Measurements from ENCODE around the gene LRRC36. TPM values are rescaled to one million over a fixed set of nuclear protein-coding genes. Genes with fewer than 3 reads are reported as not detected.
A peak's percentile ranks its signal among the peaks of the same experiment; 100 is the strongest.

Gene LRRC36
- total RNA-seq, 3 donors from 2014 or later (not counting 1 experiment from before 2014, with no cell fraction given): not detected

DNA sequence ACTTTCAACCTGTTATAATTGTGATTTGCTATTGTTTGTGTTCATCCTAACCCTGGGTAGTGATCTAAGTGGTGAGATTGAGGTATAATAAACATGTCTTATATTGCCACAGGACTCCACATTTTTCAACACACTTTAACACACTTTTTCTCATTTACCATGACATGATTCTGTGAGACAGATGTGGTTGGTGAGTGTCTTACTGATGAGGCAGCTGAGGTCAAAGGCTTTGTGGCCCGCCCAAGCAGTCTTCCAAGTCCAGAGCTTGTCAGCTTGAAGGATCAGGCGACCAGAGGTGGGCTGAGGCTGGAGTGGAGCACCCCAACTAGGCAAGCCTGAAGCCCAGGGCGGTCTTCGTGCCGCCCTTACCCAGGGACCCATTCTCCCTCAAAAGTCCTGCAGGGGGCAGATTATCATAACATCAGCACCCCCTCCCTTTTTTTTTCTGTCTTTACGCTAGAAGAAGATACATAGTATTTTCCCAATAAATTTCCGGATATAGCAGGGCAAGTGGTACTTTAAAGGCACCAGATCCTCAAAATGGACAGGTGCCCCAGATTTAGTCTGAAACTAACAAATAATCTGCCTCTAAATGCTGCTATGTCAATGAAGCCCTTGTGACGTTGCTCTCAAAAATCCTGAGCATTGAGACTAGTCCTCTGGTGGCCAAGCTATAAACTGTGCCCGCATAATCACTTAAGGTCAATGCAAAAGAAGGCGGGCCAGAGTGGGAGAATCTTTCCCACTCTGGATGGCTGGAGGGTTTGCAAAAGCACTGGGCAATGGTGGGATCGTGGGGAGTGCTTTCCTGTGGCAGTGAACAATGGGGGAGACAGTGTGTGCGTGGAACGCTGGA is 21.2 kb upstream of the LRRC36 start:
- Histone ChIP-seq H3K27me3 (ENCODE audit: control insufficient read depth, insufficient read depth, low read length) (no peaks in the 10 kb centered on the region), H3K4me1 (ENCODE audit: control insufficient read depth, insufficient read depth, low read length) (no peaks in the 10 kb centered on the region), H3K9me3 (ENCODE audit: control insufficient read depth, insufficient read depth, low read length) (no peaks in the 10 kb centered on the region), H3K27ac (ENCODE audit: low read length) (no peak overlapping the region), H3K4me3 (ENCODE audit: low read length) (no peak overlapping the region), H3K36me3 (ENCODE audit: control insufficient read depth, insufficient read depth, low read length) (no peaks in the 10 kb centered on the region)
- H3K9me3 Mint-ChIP-seq: no peaks in the 10 kb centered on the region
- H3K27me3 Mint-ChIP-seq (ENCODE audit: low read depth in 2 of 2): no peaks in the 10 kb centered on the region
- H3K4me1 Mint-ChIP-seq: no peaks in the 10 kb centered on the region
- intact Hi-C loops (cut with micrococcal nuclease): no loop called here
- no peak for DNase-seq
- no peak overlapping the region for H3K27ac Mint-ChIP-seq
- no peaks in the 10 kb centered on the region for H3K36me3 Mint-ChIP-seq
- WGBS (ENCODE audit: insufficient coverage): 87% methylated on average over 13 of the region's 13 CpGs
- TF ChIP-seq, protein P1, sequence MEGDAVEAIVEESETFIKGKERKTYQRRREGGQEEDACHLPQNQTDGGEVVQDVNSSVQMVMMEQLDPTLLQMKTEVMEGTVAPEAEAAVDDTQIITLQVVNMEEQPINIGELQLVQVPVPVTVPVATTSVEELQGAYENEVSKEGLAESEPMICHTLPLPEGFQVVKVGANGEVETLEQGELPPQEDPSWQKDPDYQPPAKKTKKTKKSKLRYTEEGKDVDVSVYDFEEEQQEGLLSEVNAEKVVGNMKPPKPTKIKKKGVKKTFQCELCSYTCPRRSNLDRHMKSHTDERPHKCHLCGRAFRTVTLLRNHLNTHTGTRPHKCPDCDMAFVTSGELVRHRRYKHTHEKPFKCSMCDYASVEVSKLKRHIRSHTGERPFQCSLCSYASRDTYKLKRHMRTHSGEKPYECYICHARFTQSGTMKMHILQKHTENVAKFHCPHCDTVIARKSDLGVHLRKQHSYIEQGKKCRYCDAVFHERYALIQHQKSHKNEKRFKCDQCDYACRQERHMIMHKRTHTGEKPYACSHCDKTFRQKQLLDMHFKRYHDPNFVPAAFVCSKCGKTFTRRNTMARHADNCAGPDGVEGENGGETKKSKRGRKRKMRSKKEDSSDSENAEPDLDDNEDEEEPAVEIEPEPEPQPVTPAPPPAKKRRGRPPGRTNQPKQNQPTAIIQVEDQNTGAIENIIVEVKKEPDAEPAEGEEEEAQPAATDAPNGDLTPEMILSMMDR (IDR thresholded peaks at IDR 0.05): no peak
- ATAC-seq: no peak
- no peak overlapping the region for H3K4me3 Mint-ChIP-seq

DNA sequence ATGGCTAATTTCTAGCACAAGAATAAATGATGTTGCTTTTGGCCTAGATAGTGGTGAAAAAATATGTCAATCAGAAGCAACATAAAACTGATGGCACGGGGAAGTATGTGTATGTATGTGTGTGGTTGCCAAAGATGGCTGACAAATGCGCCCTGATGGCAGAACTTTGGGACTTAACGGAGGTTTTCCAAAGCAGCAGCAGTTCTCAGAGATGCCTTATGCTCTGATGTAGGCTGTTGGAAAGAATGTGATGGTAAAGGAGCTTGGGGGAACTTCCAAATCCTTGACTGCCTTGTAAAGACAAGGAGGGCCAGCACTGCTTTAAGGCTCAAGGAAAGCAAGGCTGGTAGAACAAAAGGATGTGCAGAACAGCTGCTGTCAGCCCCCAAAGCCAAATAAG is 16.1 kb upstream of the LRRC36 start:
- no peaks in the 10 kb centered on the region for H3K27me3 Mint-ChIP-seq (ENCODE audit: low read depth in 2 of 2)
- WGBS (ENCODE audit: insufficient coverage): 96% methylated on average over 3 of the region's 3 CpGs
- H3K9me3 Mint-ChIP-seq: no peaks in the 10 kb centered on the region
- no peaks in the 10 kb centered on the region for H3K9me3 ChIP-seq (ENCODE audit: control insufficient read depth, insufficient read depth, low read length)
- H3K4me3 Mint-ChIP-seq: no peak overlapping the region
- DNase-seq (no peak), ATAC-seq (no peak)
- no peaks in the 10 kb centered on the region for H3K36me3 ChIP-seq (ENCODE audit: control insufficient read depth, insufficient read depth, low read length)
- no peaks in the 10 kb centered on the region for H3K27me3 ChIP-seq (ENCODE audit: control insufficient read depth, insufficient read depth, low read length)
- H3K27ac Mint-ChIP-seq: no peak overlapping the region
- H3K4me3 ChIP-seq (ENCODE audit: low read length): no peak overlapping the region
- intact Hi-C loops (cut with micrococcal nuclease): no loop called here
- H3K27ac ChIP-seq (ENCODE audit: low read length): no peak overlapping the region
- no peaks in the 10 kb centered on the region for H3K4me1 ChIP-seq (ENCODE audit: control insufficient read depth, insufficient read depth, low read length)
- no peaks in the 10 kb centered on the region for H3K36me3 Mint-ChIP-seq
- TF ChIP-seq, protein P1 (IDR thresholded peaks at IDR 0.05): no peak
- H3K4me1 Mint-ChIP-seq: no peaks in the 10 kb centered on the region

DNA sequence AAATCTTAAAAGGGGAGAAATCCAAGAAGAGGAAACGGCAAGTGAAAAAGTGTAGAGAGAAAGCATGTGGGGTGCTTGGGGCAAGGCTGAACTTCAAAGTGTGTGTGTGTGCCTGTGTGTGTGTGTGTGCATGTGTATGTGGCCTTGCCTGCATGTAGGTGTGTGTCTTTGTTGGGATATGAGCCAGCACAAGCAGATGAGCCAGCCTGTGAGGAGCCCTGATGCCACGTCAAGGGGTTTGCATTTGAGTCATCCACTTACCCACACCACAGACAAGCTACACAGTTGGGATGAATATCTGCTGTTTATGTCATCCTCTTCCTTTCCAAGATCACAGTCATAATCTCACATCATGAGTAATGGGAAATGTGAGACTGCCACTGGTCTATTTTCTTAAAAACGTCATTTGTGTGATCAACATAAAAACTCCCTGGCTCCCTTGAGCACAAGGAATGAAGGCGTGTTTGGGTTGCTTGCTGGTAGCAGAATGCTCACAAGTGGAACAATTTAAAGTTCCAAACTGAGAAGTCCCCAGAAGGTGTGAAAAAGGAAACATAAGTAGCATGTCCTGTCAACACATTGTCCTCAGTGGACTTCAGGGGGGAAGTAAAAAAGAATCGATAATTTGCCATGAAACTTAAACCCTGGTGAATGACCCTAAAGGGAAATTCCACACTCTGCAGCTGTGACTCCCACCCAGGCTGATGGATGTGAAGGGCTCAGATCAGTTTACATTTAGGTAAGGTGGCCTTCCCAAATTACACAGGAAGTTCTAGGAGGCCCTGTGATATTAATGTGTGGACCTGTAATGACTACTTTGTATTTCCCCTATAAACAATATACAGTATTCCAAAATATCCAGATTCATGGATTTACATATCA is 14.8 kb upstream of the LRRC36 start:
- Mint-ChIP-seq H3K4me3 (no peak overlapping the region), H3K36me3 (no peaks in the 10 kb centered on the region), H3K27me3 (ENCODE audit: low read depth in 2 of 2) (no peaks in the 10 kb centered on the region), H3K4me1 (no peaks in the 10 kb centered on the region), H3K9me3 (no peaks in the 10 kb centered on the region), H3K27ac (no peak overlapping the region)
- TF ChIP-seq, protein P1 (IDR thresholded peaks at IDR 0.05): no peak
- H3K9me3 ChIP-seq (ENCODE audit: control insufficient read depth, insufficient read depth, low read length): no peaks in the 10 kb centered on the region
- no peaks in the 10 kb centered on the region for H3K4me1 ChIP-seq (ENCODE audit: control insufficient read depth, insufficient read depth, low read length)
- ATAC-seq (peak in 1 of 3 donors; percentile 29), DNase-seq (peak in 1 of 2 donors; percentile 13)
- H3K4me3 ChIP-seq (ENCODE audit: low read length): no peak overlapping the region
- no peaks in the 10 kb centered on the region for H3K36me3 ChIP-seq (ENCODE audit: control insufficient read depth, insufficient read depth, low read length)
- intact Hi-C loops (cut with micrococcal nuclease): no loop called here
- H3K27me3 ChIP-seq (ENCODE audit: control insufficient read depth, insufficient read depth, low read length): no peaks in the 10 kb centered on the region
- WGBS (ENCODE audit: insufficient coverage): 72% methylated on average over 5 of the region's 5 CpGs
- no peak overlapping the region for H3K27ac ChIP-seq (ENCODE audit: low read length)
